CD4-positive, alpha-beta T cell treated with Interferon gamma for 1 hour (primary cell): Measurements from ENCODE around the gene IMMP1L.

Experiments
- DNase-seq: peaks from one replicate; pipeline ENCODE4 v3.0.0-alpha.2; 2020

IMMP1L gene

DNA sequence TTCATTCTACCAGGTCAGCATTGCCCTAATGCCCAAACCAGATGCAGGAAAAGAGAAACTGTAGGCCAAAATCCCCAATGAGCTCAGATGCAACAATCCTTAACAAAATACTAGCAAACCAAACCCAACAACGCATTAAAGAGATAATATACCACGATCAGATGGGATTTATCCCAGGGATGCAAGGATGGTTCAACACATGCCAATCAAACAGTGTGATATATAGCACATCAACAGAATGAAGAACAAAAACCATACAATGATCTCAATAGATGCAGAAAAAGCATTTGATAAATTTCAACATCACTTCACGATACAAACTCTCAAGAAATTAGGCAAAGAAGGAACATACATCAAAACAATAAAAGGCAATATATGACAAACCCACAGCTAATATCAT is 45.0 kb downstream of the IMMP1L start:
- DNase-seq = no peak

DNA sequence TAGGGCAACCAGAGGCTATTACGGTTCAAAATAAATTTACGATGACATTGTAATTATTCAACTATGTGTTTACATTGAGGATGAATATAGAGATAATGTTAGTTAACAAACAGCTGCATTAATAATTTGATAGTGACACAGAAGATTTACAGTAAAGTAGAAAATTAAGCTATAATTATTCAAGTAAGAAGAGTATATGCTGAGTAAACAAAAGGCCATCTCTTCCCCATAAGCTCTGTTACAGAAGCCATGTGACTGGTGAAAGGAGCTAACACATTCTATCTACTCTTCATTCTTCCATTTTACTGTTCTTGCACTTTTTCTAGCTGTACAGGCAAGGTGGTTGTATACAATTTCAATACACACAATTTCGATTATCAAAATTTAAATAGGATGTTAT is 54.2 kb downstream of the IMMP1L start:
- DNase-seq = no peak

DNA sequence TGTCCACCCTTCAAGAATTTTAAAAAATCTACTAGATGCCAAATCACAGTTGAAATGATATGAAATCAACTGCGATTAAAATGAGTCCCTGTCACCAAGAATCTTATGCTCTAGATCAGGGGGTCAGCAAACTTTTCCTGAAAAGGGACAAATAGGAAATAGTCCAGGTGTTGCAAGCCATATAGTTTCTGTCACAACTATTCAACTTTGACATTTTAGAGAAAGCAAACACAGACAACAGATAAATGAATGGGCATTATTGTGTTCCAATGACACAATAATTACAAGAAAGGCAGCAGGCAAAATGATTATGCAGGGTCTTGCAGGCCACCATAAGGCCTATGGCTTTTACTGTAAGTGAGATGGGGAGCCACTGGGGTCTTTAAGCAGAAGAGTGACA is 58.6 kb downstream of the IMMP1L start:
- no peak for DNase-seq

DNA sequence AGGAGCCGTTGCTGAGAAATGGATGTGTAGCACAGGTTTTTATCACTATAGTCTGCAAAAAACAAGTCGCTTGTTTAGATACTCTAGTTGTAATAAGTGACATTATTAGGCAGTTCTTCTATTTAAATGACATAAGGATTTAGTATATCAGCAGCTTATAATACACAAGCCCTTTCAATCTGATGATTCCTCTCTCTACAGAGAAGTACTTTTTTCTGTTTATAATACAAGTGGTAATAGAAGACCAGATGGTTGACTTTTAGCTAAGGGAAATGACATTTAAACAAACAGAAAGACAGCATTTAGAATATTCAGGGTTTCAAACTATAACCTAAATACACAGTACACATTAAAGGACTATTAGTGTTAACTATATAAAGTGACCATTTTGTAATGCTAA is 60.4 kb downstream of the IMMP1L start:
- DNase-seq = no peak

DNA sequence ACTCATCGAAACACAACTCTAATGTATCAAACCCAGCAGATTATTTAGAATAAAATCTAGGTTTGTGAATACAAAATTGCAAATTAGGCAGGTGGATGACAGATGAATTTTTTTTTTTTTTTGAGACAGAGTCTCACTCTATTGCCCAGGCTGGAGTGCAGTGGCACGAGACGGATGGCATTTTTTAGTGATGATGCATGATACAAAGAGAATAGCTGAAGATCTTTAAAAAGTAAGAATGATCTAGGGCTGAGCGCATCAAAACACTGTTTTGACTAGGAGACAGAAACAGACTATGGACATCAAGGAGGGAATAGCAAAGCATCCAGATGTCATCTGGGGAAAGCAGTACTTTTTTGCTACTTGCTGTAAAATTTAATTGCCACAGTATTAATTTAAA is 63.8 kb downstream of the IMMP1L start:
- DNase-seq = no peak

DNA sequence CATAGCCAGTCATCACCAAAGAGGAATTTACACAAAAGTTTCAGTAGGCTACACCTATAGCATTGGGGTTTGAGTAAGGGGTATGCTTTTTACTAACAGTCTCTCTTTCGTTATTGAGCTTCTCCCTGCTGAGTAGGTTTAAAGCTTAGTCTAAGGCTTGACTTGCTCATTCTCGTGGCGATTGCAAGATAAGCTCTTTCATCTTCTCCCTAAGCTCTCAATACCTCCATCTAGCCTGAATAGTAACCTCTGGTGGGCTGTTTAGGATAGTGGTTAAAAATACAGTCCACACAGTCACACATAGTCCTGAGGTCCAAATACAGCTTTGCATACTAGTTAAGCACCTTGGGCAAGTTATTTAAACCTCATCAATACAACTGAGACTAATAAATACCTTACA is 65.6 kb downstream of the IMMP1L start:
- DNase-seq = no peak

DNA sequence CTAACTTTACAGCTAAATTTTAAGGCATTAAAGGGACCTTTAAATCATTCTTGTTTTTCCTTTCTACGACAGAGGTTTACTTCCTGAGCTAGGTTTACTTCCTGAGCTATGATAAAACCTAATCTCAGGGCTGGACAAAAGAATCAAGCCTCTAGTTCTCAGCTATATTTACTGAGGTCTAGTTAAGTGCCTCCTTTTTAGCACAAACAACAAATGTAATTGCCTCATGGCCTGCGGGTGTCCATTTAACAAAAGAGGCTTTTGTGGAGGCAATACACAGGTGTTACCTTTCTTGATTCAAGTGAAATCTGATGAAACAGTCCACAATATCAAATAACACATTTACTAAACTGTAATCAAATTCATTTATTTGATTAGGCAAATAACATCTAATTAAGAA is 67.3 kb downstream of the IMMP1L start:
- DNase-seq = no peak

DNA sequence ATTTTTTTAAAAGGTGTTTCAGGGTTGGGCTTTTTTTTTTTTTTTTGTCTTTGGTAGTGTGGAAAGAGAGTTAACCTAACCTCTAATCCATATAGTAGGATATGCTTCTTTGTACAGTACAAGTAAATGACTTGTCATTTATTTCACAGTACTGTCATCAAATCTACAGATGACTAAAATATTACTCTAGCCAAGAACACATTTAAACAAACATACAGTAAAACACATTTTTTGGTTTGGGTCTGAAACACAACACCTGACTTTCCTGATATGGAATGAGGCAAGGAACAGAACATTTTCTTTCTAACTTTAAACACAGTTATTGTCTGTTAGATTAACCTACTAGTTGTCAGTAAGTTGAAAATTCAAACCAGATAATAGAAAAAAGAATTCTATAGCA is 68.1 kb downstream of the IMMP1L start:
- DNase-seq = no peak

DNA sequence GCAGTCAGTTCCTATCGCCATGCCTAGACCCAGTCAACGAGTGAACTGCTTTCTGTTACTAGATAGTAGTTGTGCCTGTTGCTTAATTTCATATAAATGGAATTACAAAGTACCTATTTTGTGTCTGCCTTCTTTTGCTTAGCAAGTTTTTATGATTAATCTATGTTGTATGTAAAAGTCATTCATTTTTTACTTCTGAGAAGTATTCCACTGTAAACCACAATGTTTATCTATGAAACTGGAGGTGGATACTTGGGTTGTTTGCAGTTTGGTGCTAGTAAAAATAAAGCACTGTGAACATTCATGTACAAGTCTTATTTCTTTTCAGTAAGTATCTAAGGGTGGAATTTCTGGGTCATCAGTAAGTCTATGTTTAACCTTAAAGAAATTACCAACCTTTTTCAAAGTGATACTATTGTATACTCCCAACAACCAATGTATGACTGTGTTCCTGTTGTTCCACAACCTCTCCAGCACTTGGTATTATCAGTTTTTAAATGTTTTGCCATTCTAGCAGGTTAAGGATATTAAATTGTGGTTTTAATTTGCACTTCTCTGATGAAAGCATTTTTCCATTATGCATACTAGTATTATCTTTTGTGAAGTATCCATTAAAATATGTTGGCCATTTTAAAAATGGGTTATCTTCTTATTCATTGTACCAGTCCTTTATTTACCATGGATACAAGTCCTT is 71.5 kb downstream of the IMMP1L start:
- no peak for DNase-seq

DNA sequence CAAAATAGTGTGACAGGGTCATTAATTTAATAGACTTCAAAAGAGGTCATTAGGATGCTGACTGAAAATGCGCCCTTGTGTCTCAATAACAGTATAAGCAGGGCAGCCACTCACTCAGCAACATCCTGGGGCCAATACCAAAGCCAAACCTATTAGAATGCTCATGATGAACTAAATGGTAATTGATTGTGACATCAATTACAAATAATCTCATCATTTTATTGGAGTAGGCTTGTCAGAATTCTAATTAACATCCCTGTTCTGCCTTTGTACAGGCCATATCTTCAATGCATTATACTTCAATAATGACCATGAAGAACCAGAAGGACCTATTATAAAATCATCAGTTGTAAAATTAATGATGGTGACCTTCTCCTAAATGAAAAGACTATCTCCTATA is 75.6 kb downstream of the IMMP1L start:
- no peak for DNase-seq

DNA sequence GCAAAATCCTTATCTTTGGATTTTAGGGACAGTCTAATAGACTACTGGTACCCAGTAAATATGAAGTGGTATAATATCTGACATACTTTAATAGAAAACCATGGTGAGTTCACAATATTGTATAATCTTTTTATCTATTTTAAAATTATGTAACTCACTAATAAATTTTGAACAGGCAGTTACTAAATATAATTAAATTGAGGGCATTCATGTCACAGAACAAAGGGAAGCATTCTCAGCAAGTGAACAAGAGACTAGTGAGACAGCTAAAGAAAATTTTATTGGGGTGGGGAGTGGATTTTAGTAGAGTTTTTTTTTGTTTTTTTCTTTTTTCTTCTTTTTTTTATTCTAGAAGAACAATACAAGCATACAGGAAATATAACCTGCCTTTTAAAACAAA is 84.8 kb downstream of the IMMP1L start:
- DNase-seq = no peak

DNA sequence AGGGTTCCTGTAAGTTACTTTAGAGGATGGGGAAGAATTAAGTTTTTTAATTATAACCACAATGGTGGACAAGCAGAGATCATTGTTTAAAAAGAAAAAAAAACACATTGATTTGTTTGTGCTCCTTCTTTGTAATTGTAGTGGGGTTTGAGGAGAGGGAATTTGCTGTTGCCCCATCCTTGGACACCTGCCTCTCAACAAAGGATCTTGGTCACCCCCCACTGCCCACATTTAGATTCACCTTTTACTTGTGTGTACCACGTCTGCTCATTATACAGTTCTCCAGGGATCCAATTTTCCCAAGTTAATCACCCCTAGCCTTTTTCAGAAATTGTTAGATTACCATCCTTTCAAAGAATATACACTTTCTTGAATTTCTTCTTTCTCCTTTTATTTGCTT is 86.7 kb downstream of the IMMP1L start:
- DNase-seq = no peak

DNA sequence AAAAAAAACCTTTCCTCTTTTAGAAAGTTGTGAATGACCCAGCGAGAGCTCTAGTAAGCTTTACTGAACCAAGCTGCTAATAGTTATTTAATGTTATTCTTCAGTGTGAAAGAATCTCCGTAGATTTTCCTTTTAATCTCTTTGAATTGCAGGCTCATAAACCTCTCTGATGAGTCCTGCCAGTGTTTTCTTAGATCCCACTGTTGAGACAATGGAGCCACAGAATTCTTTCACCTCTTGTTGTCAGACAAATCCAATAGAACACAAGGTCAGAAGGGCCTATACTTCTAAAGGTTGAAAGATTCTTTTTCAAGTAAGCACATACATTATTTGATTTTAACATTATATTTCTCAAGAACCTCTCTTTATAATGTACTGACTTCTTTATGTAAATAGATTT is 87.6 kb downstream of the IMMP1L start:
- no peak for DNase-seq

DNA sequence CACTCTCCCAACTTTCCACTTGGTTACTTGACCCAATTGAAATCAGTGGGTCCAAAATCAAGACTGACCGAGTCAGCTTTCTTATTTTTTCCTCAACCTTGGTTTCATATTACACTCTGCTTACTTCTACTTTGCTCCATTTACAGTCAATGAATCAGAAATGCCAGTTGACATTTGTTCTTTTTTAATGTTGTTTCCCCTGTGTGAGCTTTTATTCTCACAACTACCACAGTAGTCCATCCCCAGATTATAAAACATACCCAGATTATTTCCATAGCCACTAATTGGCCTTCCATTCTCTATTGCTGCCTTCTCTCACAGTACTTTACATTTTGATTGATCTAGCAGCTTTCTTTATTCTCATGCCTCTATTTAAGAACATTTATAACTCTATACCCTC is 89.8 kb downstream of the IMMP1L start:
- DNase-seq = no peak

DNA sequence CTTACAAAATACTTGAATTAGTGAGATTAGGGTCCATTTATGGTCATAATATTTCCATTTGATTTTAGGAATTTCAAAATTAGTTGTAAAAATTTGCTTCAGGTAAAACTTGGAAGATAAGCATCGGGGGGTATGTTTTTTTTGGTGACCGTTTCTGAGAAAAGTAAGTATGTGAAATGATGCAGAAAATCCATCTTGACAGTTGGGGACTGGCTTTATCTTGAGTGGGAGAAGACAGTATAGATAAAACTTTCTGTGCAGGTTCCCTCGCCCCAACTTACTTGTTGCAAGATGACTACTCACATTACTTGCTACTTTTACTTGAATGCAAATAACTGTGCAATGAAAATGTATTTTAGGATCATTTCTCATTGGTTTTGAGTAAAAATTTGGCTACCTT is 90.3 kb downstream of the IMMP1L start:
- DNase-seq = no peak

DNA sequence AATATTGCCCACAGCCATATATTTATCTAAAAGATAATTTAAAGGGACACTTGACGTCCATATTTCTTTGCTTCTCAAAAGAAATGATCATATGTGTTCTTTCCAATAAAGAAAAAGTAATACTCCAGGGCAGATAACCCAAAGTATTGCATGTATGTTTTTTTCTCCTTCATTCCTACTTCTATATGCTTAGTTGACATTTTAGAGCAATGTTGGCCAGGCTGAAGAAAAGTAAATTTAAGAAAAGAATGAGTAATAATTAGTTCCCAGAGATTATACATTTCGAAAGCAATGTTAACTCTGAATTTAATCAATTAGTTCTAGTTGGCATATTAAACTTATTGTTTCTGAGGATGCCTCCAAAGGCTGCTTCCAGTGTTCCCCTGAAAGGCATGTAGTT is 91.6 kb downstream of the IMMP1L start:
- DNase-seq = no peak

DNA sequence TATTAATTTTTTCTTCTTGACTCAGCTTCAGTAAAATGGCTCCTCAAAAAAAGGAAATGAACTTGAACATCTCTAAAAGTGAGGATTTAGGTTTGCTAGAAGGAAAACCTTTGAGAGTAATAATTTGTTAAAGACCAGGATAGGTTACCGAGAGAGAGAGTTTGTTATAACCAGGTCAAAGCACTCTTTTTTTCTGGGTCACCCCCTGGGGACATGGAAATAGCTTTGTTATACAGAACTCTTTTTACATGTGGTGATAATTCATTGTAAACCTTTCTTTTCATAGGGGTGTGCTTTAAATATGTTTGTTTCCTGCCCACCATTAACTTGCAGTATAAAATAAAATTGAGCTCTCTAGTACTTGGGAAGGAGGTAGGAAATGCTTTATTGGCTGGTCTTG is 92.1 kb downstream of the IMMP1L start:
- no peak for DNase-seq

DNA sequence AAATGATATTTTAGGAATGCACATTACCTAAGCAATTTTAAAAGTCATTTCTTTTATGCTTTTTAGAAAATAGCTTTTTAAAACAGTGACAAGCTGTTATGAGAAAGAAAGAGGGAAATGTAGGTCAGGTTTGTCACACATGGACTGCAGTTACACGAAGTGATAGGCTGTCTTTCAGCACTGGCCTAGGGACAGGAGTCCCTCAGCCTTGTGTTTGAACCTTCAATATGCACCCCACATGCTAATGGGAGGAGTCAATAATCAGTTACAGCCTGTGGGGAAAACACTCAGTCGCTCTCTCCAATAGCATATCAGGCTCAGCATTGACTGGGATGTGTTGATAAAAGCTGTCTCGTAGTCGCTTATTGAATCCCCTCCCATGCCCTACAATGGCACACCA is 94.0 kb downstream of the IMMP1L start:
- no peak for DNase-seq

DNA sequence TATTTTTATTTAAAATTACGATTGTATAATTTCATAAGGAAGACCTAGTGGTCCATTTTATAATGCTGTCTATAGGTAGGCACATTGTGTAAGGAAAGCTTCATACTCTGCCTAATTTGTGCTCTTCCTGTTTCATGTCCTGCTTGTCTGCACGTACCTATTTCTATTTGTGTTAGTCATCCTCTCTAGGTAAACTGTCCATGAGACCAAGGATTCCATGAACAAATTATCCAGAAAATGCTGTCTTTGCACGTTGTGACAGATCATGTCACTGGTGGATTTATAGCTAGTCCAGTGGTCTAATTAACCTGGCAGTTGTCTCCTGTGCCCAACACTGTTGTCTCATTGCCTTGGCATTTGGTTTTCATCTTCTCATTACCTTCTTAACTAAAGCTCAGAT is 95.1 kb downstream of the IMMP1L start:
- DNase-seq = no peak

DNA sequence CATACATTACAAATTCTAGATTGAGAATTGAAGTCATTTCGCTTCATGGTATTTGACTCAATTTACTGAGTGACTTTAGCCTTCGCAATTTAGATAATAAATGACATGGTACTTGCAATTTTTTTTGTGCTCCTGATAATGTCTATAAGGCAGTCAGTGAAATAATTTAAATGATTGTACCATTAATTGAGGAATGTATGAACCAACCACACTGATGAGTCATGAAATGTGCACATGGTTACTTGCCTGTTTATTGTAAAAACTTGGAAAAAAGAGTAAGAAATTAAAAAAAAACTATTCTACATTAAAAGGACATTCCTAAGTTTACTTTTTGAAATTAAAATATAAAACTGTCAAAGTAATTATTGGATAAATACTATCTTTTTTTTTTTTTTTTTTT is 96.5 kb downstream of the IMMP1L start:
- DNase-seq = no peak

DNA sequence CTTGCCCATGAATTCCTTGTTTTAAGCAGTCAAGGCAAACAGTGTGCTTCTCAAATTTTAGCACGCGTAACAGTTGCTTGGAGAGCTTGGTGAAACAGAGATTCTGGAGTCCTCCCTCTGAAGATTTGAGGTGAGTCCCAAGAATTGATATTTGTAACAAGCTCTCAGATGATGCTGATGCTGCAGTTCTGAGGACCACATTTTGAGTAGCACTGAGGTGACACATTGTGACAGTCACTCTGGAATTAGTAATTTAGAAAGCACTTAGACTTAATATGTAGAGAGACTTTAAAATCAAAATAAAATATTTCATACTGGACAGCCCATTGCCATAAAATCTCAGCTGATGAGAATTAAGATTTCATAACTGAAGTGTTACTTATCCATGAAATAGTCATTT is 101.2 kb downstream of the IMMP1L start:
- no peak for DNase-seq

DNA sequence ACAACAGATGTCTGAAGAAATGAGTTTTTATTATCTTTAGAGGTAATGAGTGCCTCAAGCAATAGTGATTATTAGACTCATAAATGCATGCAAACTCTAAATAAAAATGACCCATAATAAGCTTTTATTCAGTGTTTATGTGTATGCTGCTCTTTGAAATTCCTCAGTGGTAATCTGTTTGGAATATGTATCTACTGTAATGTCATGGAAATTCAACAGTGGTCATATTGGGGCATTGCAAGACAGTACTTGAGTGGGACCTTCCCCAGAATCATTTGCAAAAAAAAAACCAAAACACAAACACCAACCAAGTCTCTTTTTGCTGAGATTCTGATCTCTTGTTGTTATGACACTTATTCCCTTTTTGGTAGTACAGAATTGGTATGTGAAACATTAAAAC is 104.8 kb downstream of the IMMP1L start:
- no peak for DNase-seq

DNA sequence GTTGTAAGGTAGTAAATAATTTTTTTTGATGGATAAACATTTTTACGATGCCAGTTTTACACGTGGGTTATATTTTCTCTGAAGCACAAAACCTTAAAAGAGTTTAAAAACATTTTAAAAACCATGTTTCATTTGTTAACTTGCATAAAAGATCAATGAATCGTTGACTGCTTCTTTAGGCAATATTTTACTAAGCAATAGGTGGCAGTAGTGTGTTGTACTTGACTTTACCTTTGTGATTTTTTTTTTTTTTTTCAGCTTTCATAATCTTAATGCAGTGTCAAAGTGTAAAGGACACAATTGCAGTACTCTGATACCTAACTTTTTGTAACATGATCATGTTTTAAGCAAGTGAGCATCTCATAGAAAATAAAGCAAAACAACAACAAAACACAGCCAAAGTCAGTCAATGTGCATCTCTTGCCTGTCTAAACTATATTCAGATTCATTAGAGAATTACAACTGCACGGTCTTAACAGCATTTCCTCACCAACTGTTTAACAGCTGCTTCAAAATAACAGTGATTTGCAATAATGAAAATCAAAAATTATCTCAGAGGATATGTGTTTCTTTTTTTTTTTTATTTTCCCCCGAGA is 112.1 kb downstream of the IMMP1L start:
- no peak for DNase-seq

DNA sequence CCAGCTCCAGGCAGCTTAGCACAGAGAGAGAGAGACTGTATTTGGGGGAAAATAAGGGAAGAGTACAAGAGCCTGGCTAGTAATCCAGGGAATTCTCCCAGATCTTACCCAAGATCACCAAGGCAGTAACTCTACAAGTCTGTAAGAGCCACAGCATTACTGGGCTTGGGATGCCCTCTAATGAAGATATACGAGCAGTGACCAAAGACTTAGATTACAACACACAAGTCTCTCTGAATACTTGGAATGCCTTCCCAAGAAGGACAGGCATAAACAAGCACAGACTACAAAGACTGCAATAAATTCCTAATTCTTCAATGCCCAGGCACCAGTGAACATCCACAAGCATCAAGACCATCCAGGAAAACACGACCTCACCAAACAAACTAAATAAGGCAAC is 122.0 kb downstream of the IMMP1L start:
- DNase-seq = no peak

DNA sequence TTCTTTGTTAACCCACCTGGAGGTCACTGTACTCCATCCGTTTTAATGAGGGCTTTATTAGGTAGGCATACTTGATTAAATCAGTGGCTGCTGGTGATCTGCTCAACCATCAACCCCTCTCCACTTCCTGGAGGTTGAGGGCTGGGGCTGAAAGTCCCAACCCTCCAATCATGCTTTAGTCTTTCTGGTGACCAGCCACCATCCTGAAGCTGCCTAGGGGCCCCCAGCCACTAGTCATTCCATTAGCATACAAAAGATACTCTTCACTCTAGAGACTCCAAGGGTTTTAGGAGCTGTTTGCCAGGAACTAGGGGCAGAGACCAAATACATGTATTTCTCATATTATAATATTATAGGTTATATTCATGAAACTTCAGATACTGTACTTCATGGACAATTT is 126.3 kb downstream of the IMMP1L start:
- no peak for DNase-seq
